GM23338 (cell line): ENCODE results near the gene TCERG1L.

ENCODE experiments used
- EZH2 ChIP-seq: fragments of 200-600 bp; sonication (generic); IDR thresholded peaks from one replicate; pipeline ENCODE4 v1.8.0; 2017; ENCODE audit warnings: antibody characterized with exemption, mild to moderate bottlenecking, low read depth; ENCODE audit not compliant: unreplicated experiment
- EZH2phosphoT487 ChIP-seq: fragments of 200-600 bp; sonication (generic); IDR thresholded peaks from one replicate; pipeline ENCODE4 v1.8.1; 2018; ENCODE audit warnings: antibody characterized with exemption; ENCODE audit not compliant: unreplicated experiment
- POLR2AphosphoS5 ChIP-seq: IDR thresholded peaks from 2 replicates; pipeline ENCODE4 v1.6.1; 2016; ENCODE audit warnings: antibody characterized with exemption, low read depth
- TF ChIP-seq, protein P1 (sequence below), 2 experiments: fragments of 200-600 bp in 1 of 2; sonication (generic) in 1 of 2; conservative IDR thresholded peaks; 2 replicates each; pipeline versions ENCODE4 v1.5.1 to v1.6.1; 2016 to 2017; ENCODE audit warnings: antibody characterized with exemption in 2 of 2, low read depth in 2 of 2, mild to moderate bottlenecking in 2 of 2, moderate library complexity in 1 of 2
- TF ChIP-seq, protein P2 (sequence below): IDR thresholded peaks from one replicate; pipeline ENCODE4 v1.6.1; 2018; ENCODE audit warnings: antibody characterized with exemption; ENCODE audit not compliant: unreplicated experiment

DNA sequence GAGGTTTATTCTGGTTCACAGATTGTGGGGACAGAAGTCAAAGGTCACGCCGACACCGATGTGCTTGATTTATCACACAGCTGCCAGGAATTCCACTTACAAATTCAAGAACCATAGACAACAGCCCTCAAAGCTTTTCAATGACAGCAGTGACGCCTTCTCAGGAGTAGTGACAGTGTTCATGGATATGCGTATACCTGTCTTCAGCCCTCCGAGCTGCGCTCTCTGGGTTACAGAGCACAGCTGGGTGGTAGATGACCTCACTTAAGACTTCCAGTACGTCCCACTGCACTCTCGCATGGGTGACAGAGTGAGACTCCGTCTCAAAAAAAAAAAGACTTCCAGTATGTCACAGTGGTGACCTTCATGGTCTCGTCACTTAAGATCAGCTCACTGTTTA lies 108.5 kb downstream of the TCERG1L start:
- TF ChIP-seq, protein P1, sequence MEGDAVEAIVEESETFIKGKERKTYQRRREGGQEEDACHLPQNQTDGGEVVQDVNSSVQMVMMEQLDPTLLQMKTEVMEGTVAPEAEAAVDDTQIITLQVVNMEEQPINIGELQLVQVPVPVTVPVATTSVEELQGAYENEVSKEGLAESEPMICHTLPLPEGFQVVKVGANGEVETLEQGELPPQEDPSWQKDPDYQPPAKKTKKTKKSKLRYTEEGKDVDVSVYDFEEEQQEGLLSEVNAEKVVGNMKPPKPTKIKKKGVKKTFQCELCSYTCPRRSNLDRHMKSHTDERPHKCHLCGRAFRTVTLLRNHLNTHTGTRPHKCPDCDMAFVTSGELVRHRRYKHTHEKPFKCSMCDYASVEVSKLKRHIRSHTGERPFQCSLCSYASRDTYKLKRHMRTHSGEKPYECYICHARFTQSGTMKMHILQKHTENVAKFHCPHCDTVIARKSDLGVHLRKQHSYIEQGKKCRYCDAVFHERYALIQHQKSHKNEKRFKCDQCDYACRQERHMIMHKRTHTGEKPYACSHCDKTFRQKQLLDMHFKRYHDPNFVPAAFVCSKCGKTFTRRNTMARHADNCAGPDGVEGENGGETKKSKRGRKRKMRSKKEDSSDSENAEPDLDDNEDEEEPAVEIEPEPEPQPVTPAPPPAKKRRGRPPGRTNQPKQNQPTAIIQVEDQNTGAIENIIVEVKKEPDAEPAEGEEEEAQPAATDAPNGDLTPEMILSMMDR (conservative IDR thresholded peaks at IDR 0.05; ENCODE audit: low read depth in 2 of 2), result no peak
- TF ChIP-seq POLR2AphosphoS5 (no peak), EZH2 (no peak), EZH2phosphoT487 (no peak)
- TF ChIP-seq, protein P2, sequence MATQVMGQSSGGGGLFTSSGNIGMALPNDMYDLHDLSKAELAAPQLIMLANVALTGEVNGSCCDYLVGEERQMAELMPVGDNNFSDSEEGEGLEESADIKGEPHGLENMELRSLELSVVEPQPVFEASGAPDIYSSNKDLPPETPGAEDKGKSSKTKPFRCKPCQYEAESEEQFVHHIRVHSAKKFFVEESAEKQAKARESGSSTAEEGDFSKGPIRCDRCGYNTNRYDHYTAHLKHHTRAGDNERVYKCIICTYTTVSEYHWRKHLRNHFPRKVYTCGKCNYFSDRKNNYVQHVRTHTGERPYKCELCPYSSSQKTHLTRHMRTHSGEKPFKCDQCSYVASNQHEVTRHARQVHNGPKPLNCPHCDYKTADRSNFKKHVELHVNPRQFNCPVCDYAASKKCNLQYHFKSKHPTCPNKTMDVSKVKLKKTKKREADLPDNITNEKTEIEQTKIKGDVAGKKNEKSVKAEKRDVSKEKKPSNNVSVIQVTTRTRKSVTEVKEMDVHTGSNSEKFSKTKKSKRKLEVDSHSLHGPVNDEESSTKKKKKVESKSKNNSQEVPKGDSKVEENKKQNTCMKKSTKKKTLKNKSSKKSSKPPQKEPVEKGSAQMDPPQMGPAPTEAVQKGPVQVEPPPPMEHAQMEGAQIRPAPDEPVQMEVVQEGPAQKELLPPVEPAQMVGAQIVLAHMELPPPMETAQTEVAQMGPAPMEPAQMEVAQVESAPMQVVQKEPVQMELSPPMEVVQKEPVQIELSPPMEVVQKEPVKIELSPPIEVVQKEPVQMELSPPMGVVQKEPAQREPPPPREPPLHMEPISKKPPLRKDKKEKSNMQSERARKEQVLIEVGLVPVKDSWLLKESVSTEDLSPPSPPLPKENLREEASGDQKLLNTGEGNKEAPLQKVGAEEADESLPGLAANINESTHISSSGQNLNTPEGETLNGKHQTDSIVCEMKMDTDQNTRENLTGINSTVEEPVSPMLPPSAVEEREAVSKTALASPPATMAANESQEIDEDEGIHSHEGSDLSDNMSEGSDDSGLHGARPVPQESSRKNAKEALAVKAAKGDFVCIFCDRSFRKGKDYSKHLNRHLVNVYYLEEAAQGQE, result no peak
